ENCODE data around the gene DRC3.
"Not testable (repeated sequence)": the region's sequence is repeated elsewhere in the genome, so short reads cannot be mapped to it uniquely, and the experiment has no call there.

Gene DRC3

GRCh38 chr17:17972126-17972951 lies at the start of gene DRC3, which contains the start of gene TOM1L2:
Gene DRC3 (plus strand): TSS chr17:17972862. CDS start chr17:17977599, 4,737 bp downstream.
Gene TOM1L2 (minus strand): TSS chr17:17972400. CDS start chr17:17972313, 87 bp downstream.
- peak; percentile 100 for DNase-seq

- DNase-seq = no peak
Observed at GRCh38 chr17:17924131-17924856, 48.4 kb upstream of the DRC3 start.

- no peak for DNase-seq
Observed at GRCh38 chr17:17924857-17925250, 47.8 kb upstream of the DRC3 start.

GRCh38 chr17:17926036-17926435 lies 46.6 kb upstream of the DRC3 start:
- DNase-seq = no peak

- no peak for DNase-seq
Observed at GRCh38 chr17:17926840-17927449, 45.7 kb upstream of the DRC3 start.

GRCh38 chr17:17928398-17929287 lies 44.0 kb upstream of the DRC3 start:
- DNase-seq = no peak

GRCh38 chr17:17929655-17930380 lies 42.8 kb upstream of the DRC3 start:
- no peak for DNase-seq

- no peak for DNase-seq
Observed at GRCh38 chr17:17930674-17931073, 42.0 kb upstream of the DRC3 start.

- DNase-seq = no peak
Observed at GRCh38 chr17:17931159-17931558, 41.5 kb upstream of the DRC3 start.

GRCh38 chr17:17933775-17934174 lies 38.9 kb upstream of the DRC3 start:
- DNase-seq = no peak

- DNase-seq = no peak
Observed at GRCh38 chr17:17934214-17934613, 38.4 kb upstream of the DRC3 start.

- no peak for DNase-seq
Observed at GRCh38 chr17:17934806-17935205, 37.9 kb upstream of the DRC3 start.

- DNase-seq = no peak
Observed at GRCh38 chr17:17935321-17936271, 37.1 kb upstream of the DRC3 start.

GRCh38 chr17:17937201-17937853 lies 35.3 kb upstream of the DRC3 start:
- no peak for DNase-seq

- no peak for DNase-seq
Observed at GRCh38 chr17:17937958-17938357, 34.7 kb upstream of the DRC3 start.

- DNase-seq = no peak
Observed at GRCh38 chr17:17938388-17939107, 34.1 kb upstream of the DRC3 start.

GRCh38 chr17:17939941-17940340 lies 32.7 kb upstream of the DRC3 start:
- not testable (repeated sequence) for DNase-seq

GRCh38 chr17:17940441-17940911 lies 32.2 kb upstream of the DRC3 start:
- no peak for DNase-seq

- no peak for DNase-seq
Observed at GRCh38 chr17:17941015-17941414, 31.6 kb upstream of the DRC3 start.

All from activated effector memory CD4-positive, alpha-beta T cell treated with Interleukin-2 at 50 U/mL for 16 hours (primary cell).